ENCODE results near the gene TTC1. TPM values are rescaled to one million over a fixed set of nuclear protein-coding genes. Genes with fewer than 3 reads are reported as not detected.
"Not testable (repeated sequence)": the region's sequence is repeated elsewhere in the genome, so short reads cannot be mapped to it uniquely, and the experiment has no call there.

Gene TTC1
- total RNA-seq, 1 donor from 2014 or later, result 59.9 TPM

- Mint-ChIP-seq H3K4me3 (no peak overlapping the region), H3K36me3 (ENCODE audit: low read depth) (peaks cover 45% of the 10 kb centered on the region), H3K9me3 (no peaks in the 10 kb centered on the region), H3K27me3 (no peaks in the 10 kb centered on the region), H3K27ac (no peak overlapping the region), H3K4me1 (peaks cover 31% of the 10 kb centered on the region)
- ChIA-PET CTCF (interaction anchor here (5.0 kb wide), 1 partner anchor 11 kb away, joined by 20 read pairs; no protein-coding TSS in a partner anchor), POLR2A (no interaction called here)
- no peak for DNase-seq
- ATAC-seq (ENCODE audit: low read depth), result no peak
- intact Hi-C loops (cut with micrococcal nuclease), result no loop called here
- TF ChIP-seq CTCF (IDR thresholded peaks at IDR 0.05), result no peak
These were observed 2.5 kb downstream of the TTC1 start for GRCh38 chr5:160011471-160011870.

DNA sequence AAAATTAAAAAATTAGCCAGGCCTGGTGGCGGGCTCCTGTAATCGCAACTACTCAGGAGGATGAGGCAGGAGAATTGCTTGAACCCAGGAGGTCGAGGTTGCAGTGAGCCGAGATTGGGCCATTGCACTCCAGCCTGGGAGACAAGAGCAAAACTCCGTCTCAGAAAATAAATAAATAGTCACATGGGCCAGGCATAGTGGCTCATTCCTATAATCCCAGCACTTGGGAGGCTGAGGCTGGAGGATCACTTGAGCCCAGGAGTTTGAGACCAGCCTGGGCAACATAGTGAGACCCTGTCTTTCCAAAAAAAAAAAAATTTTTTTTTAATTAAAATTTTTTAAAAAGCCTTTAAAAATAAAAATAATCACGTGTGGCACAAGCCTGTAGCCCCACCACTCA, 5.3 kb downstream of the TTC1 start:
- H3K27ac Mint-ChIP-seq; POLR2A ChIA-PET; ATAC-seq (ENCODE audit: low read depth); DNase-seq; intact Hi-C loops (cut with micrococcal nuclease); H3K4me3 Mint-ChIP-seq; CTCF ChIA-PET; H3K9me3 Mint-ChIP-seq; H3K27me3 Mint-ChIP-seq: not testable (repeated sequence)
- Mint-ChIP-seq H3K4me1 (peaks cover 23% of the 10 kb centered on the region), H3K36me3 (ENCODE audit: low read depth) (peaks cover 57% of the 10 kb centered on the region)

GRCh38 chr5:160018945-160019625, 10.1 kb downstream of the TTC1 start:
- H3K27me3 Mint-ChIP-seq, result no peaks in the 10 kb centered on the region
- ChIA-PET POLR2A (no interaction called here), CTCF (no interaction called here)
- no peak for TF ChIP-seq CTCF (IDR thresholded peaks at IDR 0.05)
- H3K4me1 Mint-ChIP-seq, result peaks cover 5% of the 10 kb centered on the region
- H3K9me3 Mint-ChIP-seq, result no peaks in the 10 kb centered on the region
- ATAC-seq (ENCODE audit: low read depth) (no peak), DNase-seq (no peak)
- intact Hi-C loops (cut with micrococcal nuclease), result no loop called here
- H3K4me3 Mint-ChIP-seq, result no peak overlapping the region
- peaks cover 58% of the 10 kb centered on the region for H3K36me3 Mint-ChIP-seq (ENCODE audit: low read depth)
- H3K27ac Mint-ChIP-seq, result no peak overlapping the region

DNA sequence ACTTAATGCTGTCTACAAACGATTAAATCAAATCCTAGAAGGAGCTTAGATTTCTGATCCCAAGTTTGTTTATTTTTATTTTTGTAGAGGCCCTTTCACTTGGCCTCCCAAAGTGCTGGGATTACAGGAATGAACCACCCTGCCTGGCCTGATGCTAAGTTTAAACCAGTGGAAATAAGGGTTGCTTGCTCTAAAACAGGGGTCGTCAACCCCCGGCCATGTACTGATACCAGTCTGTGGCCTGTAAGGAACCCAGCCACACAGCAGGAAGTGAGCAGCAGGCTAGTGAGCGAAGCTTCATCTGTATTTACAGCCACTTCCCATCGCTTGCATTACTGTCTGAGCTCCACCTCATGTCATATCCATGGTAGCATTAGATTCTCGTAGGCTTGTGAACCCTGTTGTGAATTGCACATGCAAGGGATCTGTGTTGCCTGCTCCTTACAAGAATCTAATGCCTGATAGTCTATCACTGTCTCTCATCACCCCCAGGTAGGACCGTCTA, 11.4 kb downstream of the TTC1 start:
- no peak for DNase-seq
- Mint-ChIP-seq H3K27ac (no peak overlapping the region), H3K9me3 (no peaks in the 10 kb centered on the region)

GRCh38 chr5:160020964-160021363, 12.0 kb downstream of the TTC1 start:
- no peak overlapping the region for H3K27ac Mint-ChIP-seq
- POLR2A ChIA-PET, result no interaction called here

More for the DNA sequence above, 11.4 kb downstream of the TTC1 start:
- Mint-ChIP-seq H3K4me3 (no peak overlapping the region), H3K27me3 (no peaks in the 10 kb centered on the region), H3K36me3 (ENCODE audit: low read depth) (peaks cover 58% of the 10 kb centered on the region), H3K4me1 (peaks cover 5% of the 10 kb centered on the region)
- no peak for ATAC-seq (ENCODE audit: low read depth)
- TF ChIP-seq CTCF (IDR thresholded peaks at IDR 0.05), result no peak
- CTCF ChIA-PET, result interaction anchor here (0.8 to 2.2 kb wide), 2 partner anchors 325 to 370 kb away, joined by 3 to 27 read pairs; no protein-coding TSS in a partner anchor
- POLR2A ChIA-PET, result no interaction called here
- intact Hi-C loops (cut with micrococcal nuclease), result no loop called here

More at GRCh38 chr5:160020964-160021363, 12.0 kb downstream of the TTC1 start:
- CTCF ChIA-PET, result interaction anchor here (0.6 to 2.4 kb wide), 12 partner anchors 8 to 735 kb away, joined by 3 to 27 read pairs (median 10); partner anchors contain the start of gene TTC1
- Mint-ChIP-seq H3K27me3 (no peaks in the 10 kb centered on the region), H3K9me3 (no peaks in the 10 kb centered on the region), H3K4me1 (peaks cover 5% of the 10 kb centered on the region), H3K36me3 (ENCODE audit: low read depth) (peaks cover 57% of the 10 kb centered on the region), H3K4me3 (no peak overlapping the region)
- ATAC-seq (ENCODE audit: low read depth) (no peak), DNase-seq (no peak)
- intact Hi-C loops (cut with micrococcal nuclease), result loop anchor here (1.0 kb wide), 1 partner anchor 370 kb away; no protein-coding TSS in a partner anchor
- no peak for TF ChIP-seq CTCF (IDR thresholded peaks at IDR 0.05)
